IMR-90 (cell line): ENCODE results near the gene ARMH3. TPM values are rescaled to one million over a fixed set of nuclear protein-coding genes. Genes with fewer than 3 reads are reported as not detected.

ENCODE experiments used
- ATAC-seq: fragments of 200-7000 bp; cut with Tn5 transposase; 2 replicates; pipeline ENCODE4 v1.9.1; 2020; ENCODE audit warnings: low read depth, mild to moderate bottlenecking, moderate library complexity
- BruUV-seq: library from RNA; stranded (reverse); fragments of 400-500 nt; replicated peaks from 2 replicates; lab custom pipeline; 2021; lab: Mats Ljungman, UMichigan
- CTCF ChIA-PET: fragments of 300-600 bp; formaldehyde crosslinking; extraction: SDS; loops from one replicate; lab custom pipeline; 2021; ENCODE audit warnings: antibody characterized with exemption; lab: Yijun Ruan, JAX
- POLR2A ChIA-PET: fragments of 300-600 bp; sonication (Branson Sonifier 250); formaldehyde crosslinking; loops from one replicate; lab custom pipeline; 2022; ENCODE audit warnings: antibody characterized with exemption; ENCODE audit not compliant: unreplicated experiment; lab: Charles Lee
- DNase-seq: peaks from one replicate; pipeline ENCODE4 v3.0.0; 2013
- H2AFZ ChIP-seq: replicated peaks from 2 replicates; pipeline ENCODE3; 2013; ENCODE audit warnings: low read length, mild to moderate bottlenecking; ENCODE audit not compliant: poor library complexity
- H2AK5ac ChIP-seq: 2 replicates; pipeline ENCODE4 v1.6.1; 2013; ENCODE audit warnings: low read depth, low read length, inconsistent platforms
- H2AK9ac ChIP-seq: replicated peaks from 2 replicates; pipeline ENCODE3; 2013; ENCODE audit warnings: mild to moderate bottlenecking, low read depth, low read length, moderate library complexity; ENCODE audit not compliant: poor library complexity
- H2BK120ac ChIP-seq: 2 replicates; pipeline ENCODE4 v1.6.1; 2013; ENCODE audit warnings: low read depth, low read length, inconsistent platforms
- H2BK15ac ChIP-seq: 3 replicates; pipeline ENCODE4 v1.6.1; 2013; ENCODE audit warnings: low read depth, low read length, inconsistent platforms
- H2BK20ac ChIP-seq: 2 replicates; pipeline ENCODE4 v1.6.1; 2013; ENCODE audit warnings: low read depth, mild to moderate bottlenecking, inconsistent platforms, low read length, moderate library complexity
- H2BK5ac ChIP-seq: 2 replicates; pipeline ENCODE4 v1.6.1; 2013; ENCODE audit warnings: mild to moderate bottlenecking, low read depth, low read length, inconsistent platforms; ENCODE audit not compliant: poor library complexity, severe bottlenecking
- H3K14ac ChIP-seq: replicated peaks from 2 replicates; pipeline ENCODE4 v1.6.1; 2013; ENCODE audit warnings: low read depth, low read length, inconsistent platforms
- H3K18ac ChIP-seq: 2 replicates; pipeline ENCODE4 v1.6.1; 2013; ENCODE audit warnings: low read depth, low read length, control low read depth
- H3K23ac ChIP-seq: 2 replicates; pipeline ENCODE4 v1.6.1; 2013; ENCODE audit warnings: low read depth, low read length, inconsistent platforms
- H3K27ac ChIP-seq: 2 replicates; pipeline ENCODE4 v1.5.1; 2013; ENCODE audit warnings: mild to moderate bottlenecking, control low read depth, low read length; ENCODE audit not compliant: insufficient read depth
- H3K27me3 ChIP-seq: 2 replicates; pipeline ENCODE4 v1.6.1; 2013; ENCODE audit warnings: low read length; ENCODE audit not compliant: control insufficient read depth, insufficient read depth
- H3K36me3 ChIP-seq: 2 replicates; pipeline ENCODE4 v1.6.1; 2013; ENCODE audit warnings: low read length, mixed read lengths; ENCODE audit not compliant: control insufficient read depth, insufficient read depth
- H3K4ac ChIP-seq: 2 replicates; pipeline ENCODE4 v1.6.1; 2013; ENCODE audit warnings: low read depth, low read length, inconsistent platforms
- H3K4me1 ChIP-seq: 2 replicates; pipeline ENCODE4 v1.6.1; 2013; ENCODE audit warnings: low read length, mixed read lengths; ENCODE audit not compliant: control insufficient read depth, insufficient read depth
- H3K4me2 ChIP-seq: 2 replicates; pipeline ENCODE4 v1.6.1; 2013; ENCODE audit warnings: low read depth, mild to moderate bottlenecking, control low read depth, low read length, moderate library complexity
- H3K4me3 ChIP-seq: 2 replicates; pipeline ENCODE4 v1.5.1; 2013; ENCODE audit warnings: low read depth, mild to moderate bottlenecking, control low read depth, low read length, moderate library complexity; ENCODE audit not compliant: insufficient read depth
- H3K56ac ChIP-seq: 2 replicates; pipeline ENCODE4 v1.6.1; 2013; ENCODE audit warnings: low read length, inconsistent platforms; ENCODE audit not compliant: insufficient read depth; ENCODE audit errors: extremely low read depth
- H3K79me1 ChIP-seq, 2 experiments: 2 replicates each; pipeline ENCODE4 v1.6.1; 2013; ENCODE audit warnings: low read length in 2 of 2, inconsistent platforms in 1 of 2, low read depth in 1 of 2
- H3K9ac ChIP-seq: 2 replicates; pipeline ENCODE4 v1.6.1; 2013; ENCODE audit warnings: low read depth, low read length, control low read depth
- H3K9me1 ChIP-seq: 2 replicates; pipeline ENCODE4 v1.6.1; 2013; ENCODE audit warnings: low read length, inconsistent platforms; ENCODE audit not compliant: insufficient read depth
- H3K9me3 ChIP-seq: 2 replicates; pipeline ENCODE4 v1.6.1; 2013; ENCODE audit warnings: low read length; ENCODE audit not compliant: control insufficient read depth, insufficient read depth
- H4K20me1 ChIP-seq: 2 replicates; pipeline ENCODE4 v1.6.1; 2013; ENCODE audit warnings: low read length, inconsistent platforms; ENCODE audit not compliant: insufficient read depth
- H4K5ac ChIP-seq: 2 replicates; pipeline ENCODE4 v1.6.1; 2013; ENCODE audit warnings: mild to moderate bottlenecking, low read depth, low read length, control low read depth
- H4K8ac ChIP-seq, 2 experiments: 2 replicates each; pipeline ENCODE4 v1.6.1; 2013; ENCODE audit warnings: low read depth in 2 of 2, low read length in 2 of 2, control low read depth in 1 of 2, inconsistent platforms in 1 of 2
- H4K91ac ChIP-seq: 2 replicates; pipeline ENCODE4 v1.6.1; 2013; ENCODE audit warnings: low read depth, low read length, inconsistent platforms; ENCODE audit not compliant: insufficient read depth
- BHLHE40 ChIP-seq: fragments of 150-350 bp; IDR thresholded peaks from 2 replicates; pipeline ENCODE4 v1.6.1; 2016; ENCODE audit warnings: mild to moderate bottlenecking, low read depth, low read length
- CEBPB ChIP-seq: IDR thresholded peaks from 2 replicates; pipeline ENCODE4 v1.6.1; 2012; ENCODE audit warnings: low read depth, low read length, improper control_type of control experiment
- CHD1 ChIP-seq: IDR thresholded peaks from 2 replicates; pipeline ENCODE4 v1.6.1; 2012; ENCODE audit warnings: low read depth, low read length, improper control_type of control experiment
- FOS ChIP-seq: fragments of 150-350 bp; IDR thresholded peaks from 2 replicates; pipeline ENCODE4 v1.6.1; 2016; ENCODE audit warnings: low read depth, low read length
- MAFK ChIP-seq: IDR thresholded peaks from 2 replicates; pipeline ENCODE4 v1.6.1; 2012; ENCODE audit warnings: low read depth, low read length, improper control_type of control experiment
- MAZ ChIP-seq: IDR thresholded peaks from 2 replicates; pipeline ENCODE4 v1.6.1; 2012; ENCODE audit warnings: low read depth, mild to moderate bottlenecking, low read length, improper control_type of control experiment, moderate library complexity, borderline replicate concordance
- MXI1 ChIP-seq: IDR thresholded peaks from 2 replicates; pipeline ENCODE4 v1.6.1; 2012; ENCODE audit warnings: low read depth, mild to moderate bottlenecking, low read length, moderate library complexity, borderline replicate concordance
- NFE2L2 ChIP-seq: fragments of 150-350 bp; IDR thresholded peaks from 2 replicates; pipeline ENCODE4 v1.6.1; 2016; ENCODE audit warnings: low read depth, mild to moderate bottlenecking, low read length
- POLR2A ChIP-seq: IDR thresholded peaks from 2 replicates; pipeline ENCODE4 v1.6.1; 2012; ENCODE audit warnings: mild to moderate bottlenecking, low read depth, low read length
- RCOR1 ChIP-seq: IDR thresholded peaks from 2 replicates; pipeline ENCODE4 v1.6.1; 2012; ENCODE audit warnings: mild to moderate bottlenecking, low read length, improper control_type of control experiment; ENCODE audit not compliant: insufficient replicate concordance
- SMC3 ChIP-seq: fragments of 150-350 bp; IDR thresholded peaks from 2 replicates; pipeline ENCODE4 v1.6.1; 2016; ENCODE audit warnings: low read depth, mild to moderate bottlenecking, antibody characterized with exemption, low read length, moderate library complexity
- WGBS, 2 experiments: methylation state at CpG; one replicate each; pipeline versions ENCODE4 v1.1.5 to v1.1.7; 2013; ENCODE audit warnings: missing lambda C conversion rate in 2 of 2; ENCODE audit not compliant: insufficient read length in 1 of 2; ENCODE audit errors: extremely low coverage in 2 of 2; 5-methylcytosine and 5-hydroxymethylcytosine counted together
- dilution Hi-C: fragments of 300-500 bp; cut with HindIII; formaldehyde crosslinking; loops from one replicate; pipeline ENCODE4 v1.14.3; 2018; ENCODE audit warnings: low sequenced_read_pairs; ENCODE audit not compliant: unreplicated experiment
- in situ Hi-C: fragments of 300-500 bp; cut with MboI; formaldehyde crosslinking; loops from 3 replicates; pipeline ENCODE4 v1.14.3; 2019; ENCODE audit warnings: low sequenced_read_pairs, inconsistent platforms, mixed read lengths
- intact Hi-C: fragments of 100-400 bp; cut with micrococcal nuclease; formaldehyde crosslinking; loops from 2 replicates; pipeline ENCODE4 v1.10.0; 2022
- polyA plus RNA-seq, 3 experiments: library from polyadenylated mRNA; depleted of rRNA; stranded (reverse); fragments of >200 nt; gene quantifications; 2 replicates each; pipeline ENCODE4 v1.2.3, GENCODE V29; 2012; ENCODE audit warnings: low replicate concordance in 1 of 3
- total RNA-seq: library from RNA; depleted of rRNA; stranded (reverse); fragments of >200 nt; gene quantifications from 2 replicates; pipeline ENCODE4 v1.2.3, GENCODE V29; 2012
- TF ChIP-seq, protein P1 (sequence below): conservative IDR thresholded peaks from 2 replicates; pipeline ENCODE4 v1.5.1; 2012; ENCODE audit warnings: mild to moderate bottlenecking, low read depth, low read length, improper control_type of control experiment
- TF ChIP-seq, protein P2 (sequence below): fragments of 150-350 bp; IDR thresholded peaks from 2 replicates; pipeline ENCODE4 v1.6.1; 2017; ENCODE audit warnings: mild to moderate bottlenecking, antibody characterized with exemption, low read length, low read depth

The ARMH3 gene
- total and polyA plus RNA-seq, 2 of the 4 experiments (the other 2 are of a cell fraction): 12.1 to 13.1 TPM

DNA sequence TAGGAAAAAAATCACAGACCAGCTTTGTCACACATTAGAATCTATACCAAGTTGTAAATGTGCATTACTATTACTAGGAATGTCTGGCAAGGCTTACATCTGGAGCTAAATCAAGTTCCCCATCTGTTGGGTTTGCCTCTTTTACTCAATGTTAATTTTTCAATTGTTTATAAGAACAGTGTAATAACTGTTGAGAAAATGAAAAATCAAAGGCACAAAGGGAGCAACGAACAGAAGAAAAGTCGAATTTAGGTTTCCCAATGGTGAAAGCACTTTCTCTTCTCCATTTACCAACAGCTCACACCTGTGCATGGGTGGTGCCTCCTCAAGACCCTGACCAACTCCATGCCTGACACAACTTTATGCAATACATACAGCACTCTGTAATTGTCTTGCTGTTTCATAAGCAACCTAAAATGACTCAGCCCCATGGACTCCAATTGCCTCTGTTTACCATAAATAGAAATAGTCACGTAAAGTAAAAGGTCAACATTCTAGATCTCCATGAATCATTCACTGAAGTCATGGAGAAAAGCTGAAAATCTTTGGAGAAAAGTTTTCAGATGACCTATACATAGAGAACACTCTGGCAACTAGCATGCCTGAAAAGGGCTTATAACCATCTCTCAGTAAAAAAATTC lies 116.8 kb downstream of the ARMH3 start:
- Histone ChIP-seq H4K20me1 (peaks cover 7% of the 10 kb centered on the region; the same call in 1 of the 2 replicates), H3K9ac (peak overlapping the region; percentile 67; the same call in 1 of the 2 replicates), H3K9me3 (no peaks in the 10 kb centered on the region), H4K91ac (peak overlapping the region; percentile 94), H3K18ac (peak overlapping the region; percentile 94), H3K27me3 (no peaks in the 10 kb centered on the region), H3K14ac (peak overlapping the region; percentile 80), H2AFZ (no peak overlapping the region), H3K4ac (peak overlapping the region; percentile 96), H2BK120ac (peak overlapping the region; percentile 94), H2AK9ac (no peak overlapping the region), H3K4me3 (no peak overlapping the region), H2BK20ac (peak overlapping the region; percentile 98), H4K5ac (peak overlapping the region; percentile 93), H2AK5ac (peak overlapping the region; percentile 93), H3K4me2 (peak overlapping the region; percentile 89), H4K8ac (peak overlapping the region; percentile 82 to 94), H3K4me1 (peaks cover 37% of the 10 kb centered on the region), H2BK5ac (peak overlapping the region; percentile 98), H3K36me3 (no peaks in the 10 kb centered on the region), H2BK15ac (peak overlapping the region; percentile 89; the same call in 2 of the 3 replicates), H3K9me1 (peaks cover 20% of the 10 kb centered on the region), H3K23ac (peak overlapping the region; percentile 88; the same call in 1 of the 2 replicates), H3K79me1 (peaks cover 4 to 33% of the 10 kb centered on the region in 2 experiments), H3K56ac (peak overlapping the region; percentile 92), H3K27ac (peak overlapping the region; percentile 97)
- intact Hi-C loops (no loop called here), dilution Hi-C loops (no loop called here), in situ Hi-C loops (no loop called here)
- no TSS peak for BruUV-seq
- ChIA-PET POLR2A (interaction anchor here (0.6 kb wide), 1 partner anchor 123 kb away, joined by 9 read pairs; no protein-coding TSS in a partner anchor), CTCF (interaction anchor here (0.8 to 1.2 kb wide), 6 partner anchors 19 to 98 kb away, joined by 3 to 6 read pairs (median 3); no protein-coding TSS in a partner anchor)
- peak; percentile 96 for DNase-seq
- TF ChIP-seq MAZ (no peak), MXI1 (no peak), SMC3 (no peak), NFE2L2 (peak; percentile 29; the same call in 1 of the 2 replicates), POLR2A (no peak), CEBPB (peak; percentile 98), CHD1 (no peak), FOS (peak; percentile 95), RCOR1 (peak; percentile 76), BHLHE40 (peak; percentile 29; the same call in 1 of the 2 replicates), MAFK (no peak)
- TF ChIP-seq, protein P1, sequence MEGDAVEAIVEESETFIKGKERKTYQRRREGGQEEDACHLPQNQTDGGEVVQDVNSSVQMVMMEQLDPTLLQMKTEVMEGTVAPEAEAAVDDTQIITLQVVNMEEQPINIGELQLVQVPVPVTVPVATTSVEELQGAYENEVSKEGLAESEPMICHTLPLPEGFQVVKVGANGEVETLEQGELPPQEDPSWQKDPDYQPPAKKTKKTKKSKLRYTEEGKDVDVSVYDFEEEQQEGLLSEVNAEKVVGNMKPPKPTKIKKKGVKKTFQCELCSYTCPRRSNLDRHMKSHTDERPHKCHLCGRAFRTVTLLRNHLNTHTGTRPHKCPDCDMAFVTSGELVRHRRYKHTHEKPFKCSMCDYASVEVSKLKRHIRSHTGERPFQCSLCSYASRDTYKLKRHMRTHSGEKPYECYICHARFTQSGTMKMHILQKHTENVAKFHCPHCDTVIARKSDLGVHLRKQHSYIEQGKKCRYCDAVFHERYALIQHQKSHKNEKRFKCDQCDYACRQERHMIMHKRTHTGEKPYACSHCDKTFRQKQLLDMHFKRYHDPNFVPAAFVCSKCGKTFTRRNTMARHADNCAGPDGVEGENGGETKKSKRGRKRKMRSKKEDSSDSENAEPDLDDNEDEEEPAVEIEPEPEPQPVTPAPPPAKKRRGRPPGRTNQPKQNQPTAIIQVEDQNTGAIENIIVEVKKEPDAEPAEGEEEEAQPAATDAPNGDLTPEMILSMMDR: no peak
- TF ChIP-seq, protein P2, sequence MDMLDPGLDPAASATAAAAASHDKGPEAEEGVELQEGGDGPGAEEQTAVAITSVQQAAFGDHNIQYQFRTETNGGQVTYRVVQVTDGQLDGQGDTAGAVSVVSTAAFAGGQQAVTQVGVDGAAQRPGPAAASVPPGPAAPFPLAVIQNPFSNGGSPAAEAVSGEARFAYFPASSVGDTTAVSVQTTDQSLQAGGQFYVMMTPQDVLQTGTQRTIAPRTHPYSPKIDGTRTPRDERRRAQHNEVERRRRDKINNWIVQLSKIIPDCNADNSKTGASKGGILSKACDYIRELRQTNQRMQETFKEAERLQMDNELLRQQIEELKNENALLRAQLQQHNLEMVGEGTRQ: no peak
- WGBS, 2 experiments: no CpG with 5 or more reads among the region's 3 CpGs
- peak; percentile 67 for ATAC-seq
